HEK293 (cell line): ENCODE data around the gene ADPRHL1.

Source experiments
- AEBP2 ChIP-seq: fragments of 450-650 bp; formaldehyde crosslinking; IDR thresholded peaks from 2 replicates; pipeline ENCODE4 v1.5.1; 2016; ENCODE audit warnings: missing biosample characterization, missing genetic modification characterization, borderline replicate concordance
- BCL11B ChIP-seq: fragments of 450-650 bp; formaldehyde crosslinking; IDR thresholded peaks from 2 replicates; pipeline ENCODE4 v1.5.1; 2016; ENCODE audit warnings: low read depth, missing biosample characterization, missing genetic modification characterization
- KLF1 ChIP-seq: fragments of 450-650 bp; formaldehyde crosslinking; IDR thresholded peaks from 2 replicates; pipeline ENCODE4 v1.5.1; 2016; ENCODE audit warnings: missing biosample characterization, missing genetic modification characterization
- REPIN1 ChIP-seq: fragments of 450-650 bp; formaldehyde crosslinking; IDR thresholded peaks from 2 replicates; pipeline ENCODE4 v1.5.1; 2017; ENCODE audit warnings: missing biosample characterization, missing genetic modification characterization, low read depth
- ZNF148 ChIP-seq: fragments of 450-650 bp; formaldehyde crosslinking; IDR thresholded peaks from 2 replicates; pipeline ENCODE4 v1.5.0; 2017; ENCODE audit warnings: missing biosample characterization, missing genetic modification characterization, borderline replicate concordance
- ZNF16 ChIP-seq: fragments of 450-650 bp; formaldehyde crosslinking; IDR thresholded peaks from 2 replicates; pipeline ENCODE4 v1.5.1; 2016; ENCODE audit warnings: low read depth, missing biosample characterization, missing genetic modification characterization
- ZNF184 ChIP-seq: fragments of 450-650 bp; IDR thresholded peaks from 2 replicates; pipeline ENCODE4 v1.5.1; 2018; ENCODE audit warnings: missing biosample characterization, mild to moderate bottlenecking, missing genetic modification characterization
- ZNF2 ChIP-seq: fragments of 450-650 bp; formaldehyde crosslinking; IDR thresholded peaks from 2 replicates; pipeline ENCODE4 v1.5.1; 2016; ENCODE audit warnings: missing biosample characterization, missing genetic modification characterization
- ZNF23 ChIP-seq: fragments of 450-650 bp; formaldehyde crosslinking; IDR thresholded peaks from 2 replicates; pipeline ENCODE4 v1.5.1; 2016; ENCODE audit warnings: missing biosample characterization, missing genetic modification characterization, borderline replicate concordance
- ZNF26 ChIP-seq: fragments of 450-650 bp; formaldehyde crosslinking; IDR thresholded peaks from 2 replicates; pipeline ENCODE4 v1.5.1; 2016; ENCODE audit warnings: missing biosample characterization, missing genetic modification characterization
- ZNF266 ChIP-seq: fragments of 450-650 bp; formaldehyde crosslinking; IDR thresholded peaks from 2 replicates; pipeline ENCODE4 v1.5.1; 2016; ENCODE audit warnings: missing biosample characterization, missing genetic modification characterization, low read depth
- ZNF274 ChIP-seq, 2 experiments: fragments of 200-500 bp in 1 of 2; fragments of 450-650 bp in 1 of 2; sonication (Bioruptor generic) in 1 of 2; formaldehyde crosslinking in 1 of 2; IDR thresholded peaks; 2 replicates each; pipeline versions ENCODE4 v1.5.1 to v1.6.1; 2014 to 2016; ENCODE audit warnings: borderline replicate concordance in 1 of 2, inconsistent platforms in 1 of 2, low read length in 1 of 2, missing biosample characterization in 1 of 2, missing genetic modification characterization in 1 of 2
- ZNF37A ChIP-seq: fragments of 450-650 bp; IDR thresholded peaks from 2 replicates; pipeline ENCODE4 v1.5.1; 2018; ENCODE audit warnings: missing biosample characterization, missing genetic modification characterization
- ZNF423 ChIP-seq: fragments of 450-650 bp; formaldehyde crosslinking; IDR thresholded peaks from 2 replicates; pipeline ENCODE4 v1.5.1; 2016; ENCODE audit warnings: missing biosample characterization, missing genetic modification characterization
- ZNF596 ChIP-seq: fragments of 450-650 bp; IDR thresholded peaks from 2 replicates; pipeline ENCODE4 v1.5.0; 2018; ENCODE audit warnings: missing biosample characterization, mild to moderate bottlenecking, missing genetic modification characterization, moderate library complexity
- ZNF629 ChIP-seq: fragments of 450-650 bp; formaldehyde crosslinking; IDR thresholded peaks from 2 replicates; pipeline ENCODE4 v1.5.1; 2017; ENCODE audit warnings: missing biosample characterization, missing genetic modification characterization
- ZNF707 ChIP-seq: fragments of 450-650 bp; formaldehyde crosslinking; IDR thresholded peaks from 2 replicates; pipeline ENCODE4 v1.5.1; 2016; ENCODE audit warnings: missing biosample characterization, missing genetic modification characterization
- ZNF830 ChIP-seq: fragments of 450-650 bp; IDR thresholded peaks from 2 replicates; pipeline ENCODE4 v1.5.0; 2018; ENCODE audit warnings: missing biosample characterization, missing genetic modification characterization, low read depth, mild to moderate bottlenecking, moderate library complexity
- ZSCAN18 ChIP-seq: fragments of 450-650 bp; formaldehyde crosslinking; IDR thresholded peaks from 2 replicates; pipeline ENCODE4 v1.5.1; 2016; ENCODE audit warnings: missing biosample characterization, missing genetic modification characterization
- TF ChIP-seq, protein P1 (sequence below): fragments of 450-650 bp; formaldehyde crosslinking; IDR thresholded peaks from 2 replicates; pipeline ENCODE4 v1.5.1; 2016; ENCODE audit warnings: missing biosample characterization, missing genetic modification characterization
- TF ChIP-seq, protein P2 (sequence below): fragments of 450-650 bp; formaldehyde crosslinking; optimal IDR thresholded peaks from 2 replicates; pipeline ENCODE3; 2016; ENCODE audit warnings: missing biosample characterization, mild to moderate bottlenecking, missing genetic modification characterization
- TF ChIP-seq, protein P3 (sequence below): fragments of 450-650 bp; formaldehyde crosslinking; IDR thresholded peaks from 2 replicates; pipeline ENCODE4 v1.5.1; 2016; ENCODE audit warnings: missing biosample characterization, missing genetic modification characterization, borderline replicate concordance

The ADPRHL1 gene

DNA sequence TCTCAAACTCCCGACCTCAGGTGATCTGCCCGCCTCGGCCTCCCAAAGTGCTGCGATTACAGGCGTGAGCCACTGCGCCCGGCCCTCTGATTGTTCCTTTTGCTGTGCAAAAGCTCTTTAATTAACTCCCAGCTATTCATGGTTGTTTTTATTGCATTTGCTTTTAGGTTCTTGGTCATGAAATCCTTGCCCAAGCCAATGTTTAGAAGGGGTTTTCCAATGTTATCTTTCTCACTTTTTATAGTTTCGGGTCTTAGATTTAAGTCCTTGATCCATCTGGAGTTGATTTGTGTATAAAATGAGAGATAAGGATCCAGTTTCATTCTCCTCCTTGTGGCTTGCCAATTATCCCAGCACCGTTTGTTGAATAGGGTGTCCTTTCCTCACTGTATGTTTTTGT is 70.2 kb downstream of the ADPRHL1 start (continued):
- TF ChIP-seq, protein P1, sequence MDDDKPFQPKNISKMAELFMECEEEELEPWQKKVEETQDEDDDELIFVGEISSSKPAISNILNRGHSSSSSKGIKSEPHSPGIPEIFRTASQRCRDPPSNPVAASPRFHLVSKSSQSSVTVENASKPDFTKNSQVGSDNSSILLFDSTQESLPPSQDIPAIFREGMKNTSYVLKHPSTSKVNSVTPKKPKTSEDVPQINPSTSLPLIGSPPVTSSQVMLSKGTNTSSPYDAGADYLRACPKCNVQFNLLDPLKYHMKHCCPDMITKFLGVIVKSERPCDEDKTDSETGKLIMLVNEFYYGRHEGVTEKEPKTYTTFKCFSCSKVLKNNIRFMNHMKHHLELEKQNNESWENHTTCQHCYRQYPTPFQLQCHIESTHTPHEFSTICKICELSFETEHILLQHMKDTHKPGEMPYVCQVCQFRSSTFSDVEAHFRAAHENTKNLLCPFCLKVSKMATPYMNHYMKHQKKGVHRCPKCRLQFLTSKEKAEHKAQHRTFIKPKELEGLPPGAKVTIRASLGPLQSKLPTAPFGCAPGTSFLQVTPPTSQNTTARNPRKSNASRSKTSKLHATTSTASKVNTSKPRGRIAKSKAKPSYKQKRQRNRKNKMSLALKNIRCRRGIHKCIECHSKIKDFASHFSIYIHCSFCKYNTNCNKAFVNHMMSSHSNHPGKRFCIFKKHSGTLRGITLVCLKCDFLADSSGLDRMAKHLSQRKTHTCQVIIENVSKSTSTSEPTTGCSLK, result no peak
- TF ChIP-seq ZNF596 (tag by site-specific recombination), result peak; percentile 48; the same call in 1 of the 2 replicates
- TF ChIP-seq, protein P2, sequence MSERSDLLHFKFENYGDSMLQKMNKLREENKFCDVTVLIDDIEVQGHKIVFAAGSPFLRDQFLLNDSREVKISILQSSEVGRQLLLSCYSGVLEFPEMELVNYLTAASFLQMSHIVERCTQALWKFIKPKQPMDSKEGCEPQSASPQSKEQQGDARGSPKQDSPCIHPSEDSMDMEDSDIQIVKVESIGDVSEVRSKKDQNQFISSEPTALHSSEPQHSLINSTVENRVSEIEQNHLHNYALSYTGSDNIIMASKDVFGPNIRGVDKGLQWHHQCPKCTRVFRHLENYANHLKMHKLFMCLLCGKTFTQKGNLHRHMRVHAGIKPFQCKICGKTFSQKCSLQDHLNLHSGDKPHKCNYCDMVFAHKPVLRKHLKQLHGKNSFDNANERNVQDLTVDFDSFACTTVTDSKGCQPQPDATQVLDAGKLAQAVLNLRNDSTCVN (tag by site-specific recombination), result no peak
- TF ChIP-seq ZNF184 (tag by site-specific recombination), result no peak
- TF ChIP-seq KLF1, result peak; percentile 61
- TF ChIP-seq ZNF16, result no peak
- TF ChIP-seq AEBP2, result no peak
- TF ChIP-seq ZNF707 (tag by site-specific recombination), result no peak
- no peak for TF ChIP-seq ZNF2 (tag by site-specific recombination)
- TF ChIP-seq BCL11B (tag by site-specific recombination), result no peak
- TF ChIP-seq ZNF274 (IDR thresholded peaks at IDR 0.05; ENCODE audit: low read length), result no peak
- no peak for TF ChIP-seq ZNF274 (tag by site-specific recombination; IDR thresholded peaks at IDR 0.05; ENCODE audit: borderline replicate concordance)
- TF ChIP-seq ZNF23 (tag by site-specific recombination), result no peak
- TF ChIP-seq, protein P3, sequence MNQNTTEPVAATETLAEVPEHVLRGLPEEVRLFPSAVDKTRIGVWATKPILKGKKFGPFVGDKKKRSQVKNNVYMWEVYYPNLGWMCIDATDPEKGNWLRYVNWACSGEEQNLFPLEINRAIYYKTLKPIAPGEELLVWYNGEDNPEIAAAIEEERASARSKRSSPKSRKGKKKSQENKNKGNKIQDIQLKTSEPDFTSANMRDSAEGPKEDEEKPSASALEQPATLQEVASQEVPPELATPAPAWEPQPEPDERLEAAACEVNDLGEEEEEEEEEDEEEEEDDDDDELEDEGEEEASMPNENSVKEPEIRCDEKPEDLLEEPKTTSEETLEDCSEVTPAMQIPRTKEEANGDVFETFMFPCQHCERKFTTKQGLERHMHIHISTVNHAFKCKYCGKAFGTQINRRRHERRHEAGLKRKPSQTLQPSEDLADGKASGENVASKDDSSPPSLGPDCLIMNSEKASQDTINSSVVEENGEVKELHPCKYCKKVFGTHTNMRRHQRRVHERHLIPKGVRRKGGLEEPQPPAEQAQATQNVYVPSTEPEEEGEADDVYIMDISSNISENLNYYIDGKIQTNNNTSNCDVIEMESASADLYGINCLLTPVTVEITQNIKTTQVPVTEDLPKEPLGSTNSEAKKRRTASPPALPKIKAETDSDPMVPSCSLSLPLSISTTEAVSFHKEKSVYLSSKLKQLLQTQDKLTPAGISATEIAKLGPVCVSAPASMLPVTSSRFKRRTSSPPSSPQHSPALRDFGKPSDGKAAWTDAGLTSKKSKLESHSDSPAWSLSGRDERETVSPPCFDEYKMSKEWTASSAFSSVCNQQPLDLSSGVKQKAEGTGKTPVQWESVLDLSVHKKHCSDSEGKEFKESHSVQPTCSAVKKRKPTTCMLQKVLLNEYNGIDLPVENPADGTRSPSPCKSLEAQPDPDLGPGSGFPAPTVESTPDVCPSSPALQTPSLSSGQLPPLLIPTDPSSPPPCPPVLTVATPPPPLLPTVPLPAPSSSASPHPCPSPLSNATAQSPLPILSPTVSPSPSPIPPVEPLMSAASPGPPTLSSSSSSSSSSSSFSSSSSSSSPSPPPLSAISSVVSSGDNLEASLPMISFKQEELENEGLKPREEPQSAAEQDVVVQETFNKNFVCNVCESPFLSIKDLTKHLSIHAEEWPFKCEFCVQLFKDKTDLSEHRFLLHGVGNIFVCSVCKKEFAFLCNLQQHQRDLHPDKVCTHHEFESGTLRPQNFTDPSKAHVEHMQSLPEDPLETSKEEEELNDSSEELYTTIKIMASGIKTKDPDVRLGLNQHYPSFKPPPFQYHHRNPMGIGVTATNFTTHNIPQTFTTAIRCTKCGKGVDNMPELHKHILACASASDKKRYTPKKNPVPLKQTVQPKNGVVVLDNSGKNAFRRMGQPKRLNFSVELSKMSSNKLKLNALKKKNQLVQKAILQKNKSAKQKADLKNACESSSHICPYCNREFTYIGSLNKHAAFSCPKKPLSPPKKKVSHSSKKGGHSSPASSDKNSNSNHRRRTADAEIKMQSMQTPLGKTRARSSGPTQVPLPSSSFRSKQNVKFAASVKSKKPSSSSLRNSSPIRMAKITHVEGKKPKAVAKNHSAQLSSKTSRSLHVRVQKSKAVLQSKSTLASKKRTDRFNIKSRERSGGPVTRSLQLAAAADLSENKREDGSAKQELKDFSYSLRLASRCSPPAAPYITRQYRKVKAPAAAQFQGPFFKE (tag by site-specific recombination), result no peak
- no peak for TF ChIP-seq ZNF266 (tag by site-specific recombination)
- TF ChIP-seq ZSCAN18, result no peak
- TF ChIP-seq ZNF148, result no peak
- TF ChIP-seq ZNF26 (tag by site-specific recombination), result no peak
- TF ChIP-seq ZNF423 (tag by site-specific recombination), result peak; percentile 15
- TF ChIP-seq ZNF830 (tag by site-specific recombination), result no peak
- no peak for TF ChIP-seq REPIN1 (tag by site-specific recombination)
- peak; percentile 48; the same call in 1 of the 2 replicates for TF ChIP-seq ZNF629 (tag by site-specific recombination)
- no peak for TF ChIP-seq ZNF37A
